Fibroblast of lung (primary cell): ENCODE results near the gene TSPAN18. TPM values are rescaled to one million over a fixed set of nuclear protein-coding genes. Genes with fewer than 3 reads are reported as not detected.

Experiments used
- DNase-seq, 2 donors: peaks; one replicate each; pipeline versions ENCODE4 v3.0.0 to v3.0.0-alpha.2; 2010; ENCODE audit warnings: low read depth in 2 of 2
- H2AFZ ChIP-seq: 2 replicates; pipeline ENCODE4 v1.5.1; 2012; ENCODE audit warnings: low read length, control low read depth, inconsistent platforms
- H3K27ac ChIP-seq: 2 replicates; pipeline ENCODE4 v1.5.1; 2011; ENCODE audit warnings: low read length, control low read depth; ENCODE audit not compliant: insufficient read depth
- H3K27me3 ChIP-seq: 2 replicates; pipeline ENCODE4 v1.5.1; 2011; ENCODE audit warnings: mild to moderate bottlenecking, low read length; ENCODE audit not compliant: control insufficient read depth, insufficient read depth
- H3K36me3 ChIP-seq: 2 replicates; pipeline ENCODE4 v1.5.1; 2011; ENCODE audit warnings: low read length; ENCODE audit not compliant: control insufficient read depth, insufficient read depth
- H3K4me1 ChIP-seq: 2 replicates; pipeline ENCODE4 v1.5.1; 2011; ENCODE audit warnings: low read length; ENCODE audit not compliant: control insufficient read depth, insufficient read depth; ENCODE audit errors: extremely low read depth
- H3K4me2 ChIP-seq: 2 replicates; pipeline ENCODE4 v1.5.1; 2011; ENCODE audit warnings: low read length, control low read depth; ENCODE audit not compliant: insufficient read depth; ENCODE audit errors: extremely low read depth
- H3K4me3 ChIP-seq, 4 experiments: fragments of 200-600 bp in 1 of 4; sonication (generic) in 1 of 4; replicated peaks in 1 of 4; 2 replicates each; pipeline ENCODE4 v1.5.1; 2011 to 2016; ENCODE audit warnings: low read length in 4 of 4, low read depth in 3 of 4, mild to moderate bottlenecking in 3 of 4, control low read depth in 2 of 4, inconsistent platforms in 1 of 4, mixed read lengths in 1 of 4; ENCODE audit not compliant: insufficient read depth in 1 of 4; ENCODE audit errors: control extremely low read depth in 1 of 4
- H3K79me2 ChIP-seq: 2 replicates; pipeline ENCODE4 v1.5.1; 2012; ENCODE audit warnings: mild to moderate bottlenecking, low read length, inconsistent platforms; ENCODE audit not compliant: control insufficient read depth, insufficient read depth
- H3K9ac ChIP-seq: 2 replicates; pipeline ENCODE4 v1.5.1; 2011; ENCODE audit warnings: mild to moderate bottlenecking, low read length, control low read depth; ENCODE audit not compliant: insufficient read depth
- H3K9me3 ChIP-seq: 2 replicates; pipeline ENCODE4 v1.5.1; 2012; ENCODE audit warnings: low read depth, low read length; ENCODE audit not compliant: control insufficient read depth, insufficient read depth
- H4K20me1 ChIP-seq: 2 replicates; pipeline ENCODE4 v1.5.1; 2011; ENCODE audit warnings: low read length; ENCODE audit not compliant: control insufficient read depth, insufficient read depth; ENCODE audit errors: extremely low read depth
- CTCF ChIP-seq, 2 donors: IDR thresholded peaks in 1 of 2; conservative IDR thresholded peaks in 1 of 2; 1 replicate in 1 of 2; 2 replicates in 1 of 2; pipeline ENCODE4 v1.5.1; 2011 to 2012; ENCODE audit warnings: low read length in 2 of 2, control low read depth in 1 of 2, inconsistent platforms in 1 of 2, low read depth in 1 of 2, mild to moderate bottlenecking in 1 of 2
- EZH2 ChIP-seq: IDR thresholded peaks from 2 replicates; pipeline ENCODE4 v1.5.1; 2012; ENCODE audit warnings: low read length, control low read depth, mild to moderate bottlenecking; ENCODE audit errors: missing control alignments
- polyA plus RNA-seq, 2 donors: library from polyadenylated mRNA; depleted of rRNA in 1 of 2; stranded (reverse) in 1 of 2; unstranded in 1 of 2; fragments of >200 nt; gene quantifications; 2 replicates each; pipeline ENCODE4 v1.2.1, GENCODE V29; 2011 to 2012; ENCODE audit warnings: missing spikeins in 1 of 2
- total RNA-seq: library from RNA; depleted of rRNA; stranded (reverse); fragments of >200 nt; gene quantifications from 2 replicates; pipeline ENCODE4 v1.2.1, GENCODE V29; 2014

TSPAN18 gene
- total and polyA plus RNA-seq, 2 donors (not counting 1 experiment from before 2014, with no cell fraction given) = 0.15 TPM; not detected in 1

- Histone ChIP-seq H3K36me3 (peaks cover 10% of the 10 kb centered on the region), H3K4me1 (no peaks in the 10 kb centered on the region), H4K20me1 (no peaks in the 10 kb centered on the region), H2AFZ (no peak overlapping the region), H3K27me3 (no peaks in the 10 kb centered on the region), H3K27ac (no peak overlapping the region), H3K4me3 (no peak overlapping the region), H3K4me2 (no peak overlapping the region), H3K9ac (no peak overlapping the region), H3K9me3 (no peaks in the 10 kb centered on the region), H3K79me2 (no peaks in the 10 kb centered on the region)
- TF ChIP-seq CTCF (conservative IDR thresholded peaks at IDR 0.05 in 1 of 2, IDR thresholded peaks at IDR 0.05 in 1 of 2; ENCODE audit: low read depth in 1 of 2, low read length in 2 of 2) (no peak), EZH2 (no peak)
- no peak for DNase-seq
These were observed 204.7 kb downstream of the TSPAN18 start for GRCh38 chr11:44931466-44931865.

GRCh38 chr11:44934110-44934509 is 207.3 kb downstream of the TSPAN18 start:
- Histone ChIP-seq H2AFZ (no peak overlapping the region), H3K4me3 (no peak overlapping the region), H4K20me1 (no peaks in the 10 kb centered on the region), H3K27me3 (no peaks in the 10 kb centered on the region), H3K9me3 (no peaks in the 10 kb centered on the region), H3K4me2 (no peak overlapping the region), H3K36me3 (peaks cover 12% of the 10 kb centered on the region), H3K27ac (no peak overlapping the region), H3K4me1 (peaks cover 2% of the 10 kb centered on the region), H3K79me2 (peaks cover 2% of the 10 kb centered on the region), H3K9ac (no peak overlapping the region)
- DNase-seq = no peak
- TF ChIP-seq CTCF (conservative IDR thresholded peaks at IDR 0.05 in 1 of 2, IDR thresholded peaks at IDR 0.05 in 1 of 2; ENCODE audit: low read depth in 1 of 2, low read length in 2 of 2) = no peak
- no peak for TF ChIP-seq EZH2

- no peaks in the 10 kb centered on the region for H3K27me3 ChIP-seq
- peaks cover 2% of the 10 kb centered on the region for H3K4me1 ChIP-seq
- no peaks in the 10 kb centered on the region for H3K9me3 ChIP-seq
These were observed 208.0 kb downstream of the TSPAN18 start for GRCh38 chr11:44934735-44935250.

More at GRCh38 chr11:44934735-44935250, 208.0 kb downstream of the TSPAN18 start:
- H3K4me3 ChIP-seq = no peak overlapping the region
- H3K27ac ChIP-seq = no peak overlapping the region
- no peak overlapping the region for H3K9ac ChIP-seq
- TF ChIP-seq CTCF (conservative IDR thresholded peaks at IDR 0.05 in 1 of 2, IDR thresholded peaks at IDR 0.05 in 1 of 2; ENCODE audit: low read depth in 1 of 2, low read length in 2 of 2) (no peak), EZH2 (no peak)
- H2AFZ ChIP-seq = no peak overlapping the region
- DNase-seq = no peak
- H3K36me3 ChIP-seq = peaks cover 12% of the 10 kb centered on the region
- H4K20me1 ChIP-seq = no peaks in the 10 kb centered on the region
- peaks cover 4% of the 10 kb centered on the region for H3K79me2 ChIP-seq
- no peak overlapping the region for H3K4me2 ChIP-seq
